ENCODE measurements around the gene UBE2E2.

Gene UBE2E2

GRCh38 chr3:23619705-23620637, 416.8 kb downstream of the UBE2E2 start:
- Histone ChIP-seq H4K20me1 (ENCODE audit: control insufficient read depth, insufficient read depth, low read depth, low read length) (no peaks in the 10 kb centered on the region), H3K36me3 (ENCODE audit: control insufficient read depth, low read length) (no peaks in the 10 kb centered on the region), H3K9me3 (ENCODE audit: control insufficient read depth, insufficient read depth, low read length) (0 out of 2 replicates have a peak, but pooled peaks cover 4% of the 10 kb centered on the region), H3K27me3 (ENCODE audit: control insufficient read depth, low read length) (no peaks in the 10 kb centered on the region), H3K27ac (ENCODE audit: low read depth, low read length) (no peak overlapping the region), H3K79me2 (ENCODE audit: control insufficient read depth, low read length) (no peaks in the 10 kb centered on the region), H3K4me3 (ENCODE audit: low read length) (no peak overlapping the region), H3F3A (ENCODE audit: control insufficient read depth, insufficient read depth) (no peaks in the 10 kb centered on the region), H3K9me2 (replicated peaks; ENCODE audit: control insufficient read depth, low read length) (0 out of 2 replicates have a peak, but pooled peaks cover 3% of the 10 kb centered on the region), H3K4me2 (ENCODE audit: low read length) (no peak overlapping the region), H3K4me1 (ENCODE audit: control insufficient read depth, low read length) (peaks cover 8% of the 10 kb centered on the region)
- TF ChIP-seq, protein P1, sequence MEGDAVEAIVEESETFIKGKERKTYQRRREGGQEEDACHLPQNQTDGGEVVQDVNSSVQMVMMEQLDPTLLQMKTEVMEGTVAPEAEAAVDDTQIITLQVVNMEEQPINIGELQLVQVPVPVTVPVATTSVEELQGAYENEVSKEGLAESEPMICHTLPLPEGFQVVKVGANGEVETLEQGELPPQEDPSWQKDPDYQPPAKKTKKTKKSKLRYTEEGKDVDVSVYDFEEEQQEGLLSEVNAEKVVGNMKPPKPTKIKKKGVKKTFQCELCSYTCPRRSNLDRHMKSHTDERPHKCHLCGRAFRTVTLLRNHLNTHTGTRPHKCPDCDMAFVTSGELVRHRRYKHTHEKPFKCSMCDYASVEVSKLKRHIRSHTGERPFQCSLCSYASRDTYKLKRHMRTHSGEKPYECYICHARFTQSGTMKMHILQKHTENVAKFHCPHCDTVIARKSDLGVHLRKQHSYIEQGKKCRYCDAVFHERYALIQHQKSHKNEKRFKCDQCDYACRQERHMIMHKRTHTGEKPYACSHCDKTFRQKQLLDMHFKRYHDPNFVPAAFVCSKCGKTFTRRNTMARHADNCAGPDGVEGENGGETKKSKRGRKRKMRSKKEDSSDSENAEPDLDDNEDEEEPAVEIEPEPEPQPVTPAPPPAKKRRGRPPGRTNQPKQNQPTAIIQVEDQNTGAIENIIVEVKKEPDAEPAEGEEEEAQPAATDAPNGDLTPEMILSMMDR (IDR thresholded peaks at IDR 0.05; ENCODE audit: low read depth, low read length, poor library complexity, severe bottlenecking) = no peak
- no peak for TF ChIP-seq EZH2phosphoT487 (IDR thresholded peaks at IDR 0.05; ENCODE audit: borderline replicate concordance, low read length)

- Histone ChIP-seq H3K27ac (ENCODE audit: low read depth, low read length) (no peak overlapping the region), H3F3A (ENCODE audit: control insufficient read depth, insufficient read depth) (no peaks in the 10 kb centered on the region), H3K4me2 (ENCODE audit: low read length) (no peak overlapping the region), H3K4me3 (ENCODE audit: low read length) (no peak overlapping the region), H3K79me2 (ENCODE audit: control insufficient read depth, low read length) (no peaks in the 10 kb centered on the region), H3K9me3 (ENCODE audit: control insufficient read depth, insufficient read depth, low read length) (0 out of 2 replicates have a peak, but pooled peaks cover 4% of the 10 kb centered on the region), H3K36me3 (ENCODE audit: control insufficient read depth, low read length) (no peaks in the 10 kb centered on the region), H3K4me1 (ENCODE audit: control insufficient read depth, low read length) (peaks cover 8% of the 10 kb centered on the region), H4K20me1 (ENCODE audit: control insufficient read depth, insufficient read depth, low read depth, low read length) (no peaks in the 10 kb centered on the region), H3K9me2 (replicated peaks; ENCODE audit: control insufficient read depth, low read length) (0 out of 2 replicates have a peak, but pooled peaks cover 3% of the 10 kb centered on the region), H3K27me3 (ENCODE audit: control insufficient read depth, low read length) (no peaks in the 10 kb centered on the region)
- no peak for TF ChIP-seq EZH2phosphoT487 (IDR thresholded peaks at IDR 0.05; ENCODE audit: borderline replicate concordance, low read length)
- TF ChIP-seq, protein P1 (IDR thresholded peaks at IDR 0.05; ENCODE audit: low read depth, low read length, poor library complexity, severe bottlenecking) = no peak
Observed at GRCh38 chr3:23620638-23621015, 417.5 kb downstream of the UBE2E2 start.

DNA sequence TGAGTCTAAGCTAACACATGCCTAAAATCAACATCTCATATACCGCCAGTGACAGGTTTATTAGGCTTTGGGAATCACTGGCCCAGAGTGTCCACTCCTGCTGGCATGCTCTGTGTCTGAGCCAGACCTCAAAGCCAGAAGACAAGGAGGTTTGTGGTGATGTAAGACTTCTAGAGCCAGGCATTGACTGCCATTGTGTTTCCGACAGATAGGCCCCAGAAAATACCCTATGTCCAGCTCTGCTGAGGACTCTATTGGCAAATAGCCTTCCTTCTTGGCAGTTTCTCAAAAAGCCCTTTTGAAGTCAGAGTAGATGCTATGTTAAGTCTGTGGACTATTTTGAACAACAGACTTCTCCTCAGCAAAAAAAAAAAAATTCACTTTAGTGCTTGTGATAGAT, 420.7 kb downstream of the UBE2E2 start:
- no peaks in the 10 kb centered on the region for H3K4me1 ChIP-seq (ENCODE audit: control insufficient read depth, low read length)
- H4K20me1 ChIP-seq (ENCODE audit: control insufficient read depth, insufficient read depth, low read depth, low read length) = no peaks in the 10 kb centered on the region
- no peaks in the 10 kb centered on the region for H3F3A ChIP-seq (ENCODE audit: control insufficient read depth, insufficient read depth)
- H3K4me3 ChIP-seq (ENCODE audit: low read length) = no peak overlapping the region
- H3K79me2 ChIP-seq (ENCODE audit: control insufficient read depth, low read length) = no peaks in the 10 kb centered on the region
- H3K36me3 ChIP-seq (ENCODE audit: control insufficient read depth, low read length) = no peaks in the 10 kb centered on the region
- H3K27me3 ChIP-seq (ENCODE audit: control insufficient read depth, low read length) = no peaks in the 10 kb centered on the region
- 0 out of 2 replicates have a peak, but pooled peaks cover 4% of the 10 kb centered on the region for H3K9me3 ChIP-seq (ENCODE audit: control insufficient read depth, insufficient read depth, low read length)
- H3K9me2 ChIP-seq (replicated peaks; ENCODE audit: control insufficient read depth, low read length) = 0 out of 2 replicates have a peak, but pooled peaks cover 3% of the 10 kb centered on the region
- H3K27ac ChIP-seq (ENCODE audit: low read depth, low read length) = no peak overlapping the region
- no peak overlapping the region for H3K4me2 ChIP-seq (ENCODE audit: low read length)
- no peak for TF ChIP-seq EZH2phosphoT487 (IDR thresholded peaks at IDR 0.05; ENCODE audit: borderline replicate concordance, low read length)
- TF ChIP-seq, protein P1 (IDR thresholded peaks at IDR 0.05; ENCODE audit: low read depth, low read length, poor library complexity, severe bottlenecking) = no peak
